ENCODE measurements around the gene SCAPER.

The SCAPER gene

DNA sequence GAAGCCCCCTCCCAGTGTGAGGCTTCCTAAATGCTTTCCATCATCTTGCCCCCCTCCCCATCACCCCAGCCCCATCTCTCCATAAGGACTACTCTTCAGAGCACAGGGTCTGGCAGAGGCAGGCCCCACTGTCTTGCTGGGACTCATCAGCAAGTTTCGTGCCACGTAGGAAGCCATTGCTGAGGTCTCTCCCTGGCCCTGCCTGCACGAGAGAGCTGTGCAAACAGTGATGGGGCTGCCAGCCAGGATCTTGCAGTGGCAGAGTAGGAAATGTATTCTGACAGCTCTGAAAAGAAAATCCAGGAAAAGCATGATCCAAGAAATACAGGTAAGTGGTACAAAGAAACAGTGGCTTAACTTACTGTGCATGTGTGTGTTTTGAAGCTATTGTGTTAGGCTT, 546.0 kb downstream of the SCAPER start:
- no peak for DNase-seq (ENCODE audit: low read depth in 2 of 2)

DNA sequence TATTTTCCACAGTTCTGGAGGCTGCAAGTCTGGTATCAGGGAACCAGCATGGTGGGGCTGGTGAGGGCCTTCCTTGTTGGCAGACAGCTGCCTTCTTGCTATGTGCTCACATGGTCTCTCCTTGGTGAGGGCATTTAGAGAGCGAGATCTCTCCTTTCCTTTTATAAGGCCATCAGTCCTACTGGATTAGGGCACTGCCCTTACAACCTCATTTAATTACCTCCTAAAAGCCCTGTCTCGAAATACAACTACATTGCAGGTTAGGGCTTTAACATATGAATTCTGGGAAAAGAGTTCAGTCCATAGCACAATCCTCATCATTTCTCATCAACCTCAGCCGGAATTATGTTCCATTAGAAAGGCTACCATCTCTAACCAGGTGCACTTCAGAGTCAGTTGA, 546.7 kb downstream of the SCAPER start:
- no peak for DNase-seq (ENCODE audit: low read depth in 2 of 2)

DNA sequence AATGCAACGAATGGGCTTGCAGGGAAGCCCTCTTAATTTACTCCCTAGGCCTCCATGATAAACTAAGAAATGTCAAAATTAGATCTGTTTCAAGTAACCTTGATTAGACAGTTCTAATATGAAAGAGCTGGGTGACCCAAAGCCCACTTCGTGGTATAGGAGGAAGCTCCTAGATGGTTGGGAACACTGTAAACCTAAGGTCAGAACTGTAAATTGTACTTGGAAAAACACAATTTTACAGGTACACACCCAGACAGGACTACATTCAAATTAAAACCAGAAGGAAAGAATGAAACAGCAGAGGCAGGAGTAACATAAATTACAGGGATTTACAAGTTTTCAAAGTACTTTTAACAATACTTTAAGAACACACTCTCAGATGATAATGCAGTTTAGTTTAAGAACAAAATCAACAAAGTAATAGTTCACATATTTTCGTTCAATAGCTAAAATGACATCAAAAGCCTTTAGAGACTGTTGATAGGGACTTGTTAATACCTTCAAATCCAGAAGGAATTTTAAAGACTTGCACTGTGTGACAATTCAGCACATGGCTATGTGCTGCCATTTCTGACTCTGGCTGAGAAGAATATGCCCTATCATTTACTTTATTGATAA, 550.2 kb downstream of the SCAPER start:
- no peak for DNase-seq (ENCODE audit: low read depth in 2 of 2)

DNA sequence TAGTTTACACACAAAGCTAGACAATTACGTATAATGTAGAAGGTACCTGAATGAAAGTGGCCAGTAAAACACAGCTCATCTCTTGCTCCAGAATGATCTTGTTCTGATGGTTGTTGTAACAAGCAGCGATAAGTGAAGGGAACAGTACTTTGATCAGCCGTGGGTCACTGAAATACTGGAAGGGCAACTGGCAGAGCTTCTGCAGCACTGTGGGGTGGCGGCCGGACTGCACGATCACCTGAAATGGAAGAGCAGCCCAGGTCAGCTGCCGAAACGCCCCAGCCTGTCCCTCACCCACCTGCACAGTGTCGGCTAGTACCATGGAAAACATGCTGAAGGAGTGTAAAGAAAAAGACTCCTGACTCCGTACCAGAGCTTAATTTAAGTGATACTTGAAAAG, 551.2 kb downstream of the SCAPER start:
- no peak for DNase-seq (ENCODE audit: low read depth in 2 of 2)

DNA sequence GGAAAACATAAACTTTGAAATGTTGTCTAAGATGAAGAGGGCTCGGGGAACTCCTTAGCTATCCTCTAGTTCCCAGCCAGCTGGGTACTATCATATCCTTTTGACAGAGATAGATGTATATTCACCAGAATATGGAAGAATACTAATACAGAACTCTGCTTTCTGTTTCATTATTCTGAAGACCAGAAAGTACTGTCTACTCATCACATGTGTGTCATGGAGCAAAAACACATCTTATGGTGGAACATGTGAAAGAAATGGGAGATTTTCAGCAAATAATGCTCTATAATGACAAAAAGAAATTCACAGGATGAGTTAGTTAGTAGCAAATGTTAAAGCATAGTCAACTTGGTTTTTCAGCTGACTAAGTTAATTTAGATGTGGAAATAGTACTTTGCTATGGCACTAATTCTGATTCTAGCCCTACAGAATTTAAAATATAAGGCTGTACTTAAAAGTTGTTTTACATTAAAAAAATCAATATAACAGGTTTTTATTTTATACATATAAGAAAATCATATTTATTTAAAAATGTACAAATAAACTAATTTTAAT, 552.0 kb downstream of the SCAPER start:
- DNase-seq (ENCODE audit: low read depth in 2 of 2): no peak

DNA sequence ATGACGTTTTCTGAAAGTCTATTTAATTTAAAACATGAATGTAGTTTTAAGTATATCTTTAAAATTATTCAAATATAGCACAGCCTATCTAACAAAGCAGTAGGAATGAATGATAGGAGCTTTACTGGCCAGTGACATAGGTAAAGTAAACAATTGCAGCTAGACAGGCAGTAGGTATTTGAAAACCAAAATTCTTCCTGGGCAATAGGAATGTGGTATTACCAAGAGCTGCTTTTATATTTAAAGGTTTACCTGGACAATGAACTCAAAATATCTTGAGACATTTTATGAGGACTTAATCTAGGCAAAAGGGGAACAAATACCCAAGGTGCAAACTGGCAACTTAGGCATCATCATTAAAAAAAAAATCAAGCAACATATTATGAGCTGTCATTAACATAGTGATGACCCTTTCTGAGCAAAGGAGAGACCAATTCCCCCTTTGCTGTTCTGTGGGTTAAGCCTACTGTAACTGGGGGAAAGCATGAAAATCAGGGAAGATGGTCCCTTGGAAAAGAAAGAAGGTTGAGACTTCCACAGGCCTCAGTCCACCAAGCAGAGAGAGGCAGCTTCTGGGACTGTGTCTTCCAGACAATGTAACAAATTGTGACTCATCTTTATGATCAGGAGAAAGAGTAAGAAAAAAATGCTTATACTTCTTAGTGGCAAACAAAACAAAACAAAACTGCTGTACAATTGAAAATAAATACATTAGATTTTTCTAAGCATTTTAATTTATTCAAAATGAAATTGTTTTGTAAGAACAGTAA, 555.7 kb downstream of the SCAPER start:
- DNase-seq (ENCODE audit: low read depth in 2 of 2): no peak

DNA sequence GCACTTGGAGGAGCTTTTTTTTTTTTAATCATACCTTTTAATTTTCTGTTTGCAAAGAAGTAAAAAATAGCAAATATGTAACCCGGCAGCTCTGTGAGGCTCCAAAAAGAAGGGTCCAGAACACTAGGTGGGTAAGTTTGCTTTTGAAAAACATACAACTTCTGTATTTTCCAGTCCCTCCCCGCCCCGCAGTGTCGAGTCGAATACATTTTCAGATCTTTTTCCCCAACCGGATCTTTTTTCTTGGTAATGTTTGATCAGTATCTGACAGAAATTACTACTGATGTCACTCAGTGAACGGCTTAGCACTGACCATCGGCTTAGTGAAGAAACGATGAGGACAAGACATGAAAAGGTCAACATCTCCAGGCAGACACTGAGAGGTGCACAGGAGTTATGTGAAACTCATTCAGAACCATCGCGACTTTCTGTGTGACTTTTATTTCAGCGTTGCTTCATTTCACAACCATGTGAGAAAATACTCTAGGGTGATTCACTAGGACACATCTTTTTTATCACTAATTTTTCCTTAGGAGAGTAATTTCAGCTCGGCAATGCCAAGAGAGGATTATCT, 557.6 kb downstream of the SCAPER start:
- no peak for DNase-seq (ENCODE audit: low read depth in 2 of 2)

DNA sequence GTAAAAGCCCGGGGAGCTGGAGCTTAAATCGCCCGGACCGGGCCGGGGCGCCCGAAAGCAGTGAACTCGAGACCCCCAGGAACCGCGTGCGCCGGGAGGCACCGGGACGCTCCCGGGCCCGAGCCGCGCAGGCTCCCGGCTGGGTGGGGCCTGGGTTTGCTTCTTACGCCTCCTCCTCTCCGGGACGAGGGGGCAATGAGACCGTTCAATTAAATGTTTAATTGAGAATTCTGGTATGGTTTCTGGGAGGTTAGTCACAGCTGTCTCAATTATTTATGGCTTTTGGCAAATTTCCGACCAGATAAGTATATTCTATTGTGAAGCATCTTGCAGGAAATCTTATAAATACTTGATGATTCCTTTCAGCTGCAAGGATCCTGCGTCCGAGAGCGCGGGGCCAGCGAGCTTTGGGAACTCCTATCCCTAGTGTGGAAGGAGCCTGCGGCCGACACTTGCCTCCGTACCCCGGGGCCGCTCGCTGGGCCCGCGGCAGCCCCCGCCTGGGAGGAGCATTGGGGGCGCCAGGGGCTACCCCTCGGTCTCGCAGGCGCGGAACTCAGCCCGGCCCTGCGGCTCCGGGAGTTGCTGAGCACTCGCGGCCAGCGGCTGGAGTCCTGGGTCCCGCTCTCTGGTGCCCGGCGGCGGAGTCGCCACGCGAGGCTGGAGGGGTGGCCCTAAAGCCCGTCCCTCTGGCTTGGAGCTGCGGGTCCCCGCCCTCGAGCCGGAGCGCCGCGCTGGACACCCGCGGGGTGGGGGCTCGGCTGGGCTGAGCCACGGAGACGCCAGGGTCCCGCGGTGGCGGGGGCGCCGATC, 558.3 kb downstream of the SCAPER start:
- no peak for DNase-seq (ENCODE audit: low read depth in 2 of 2)

DNA sequence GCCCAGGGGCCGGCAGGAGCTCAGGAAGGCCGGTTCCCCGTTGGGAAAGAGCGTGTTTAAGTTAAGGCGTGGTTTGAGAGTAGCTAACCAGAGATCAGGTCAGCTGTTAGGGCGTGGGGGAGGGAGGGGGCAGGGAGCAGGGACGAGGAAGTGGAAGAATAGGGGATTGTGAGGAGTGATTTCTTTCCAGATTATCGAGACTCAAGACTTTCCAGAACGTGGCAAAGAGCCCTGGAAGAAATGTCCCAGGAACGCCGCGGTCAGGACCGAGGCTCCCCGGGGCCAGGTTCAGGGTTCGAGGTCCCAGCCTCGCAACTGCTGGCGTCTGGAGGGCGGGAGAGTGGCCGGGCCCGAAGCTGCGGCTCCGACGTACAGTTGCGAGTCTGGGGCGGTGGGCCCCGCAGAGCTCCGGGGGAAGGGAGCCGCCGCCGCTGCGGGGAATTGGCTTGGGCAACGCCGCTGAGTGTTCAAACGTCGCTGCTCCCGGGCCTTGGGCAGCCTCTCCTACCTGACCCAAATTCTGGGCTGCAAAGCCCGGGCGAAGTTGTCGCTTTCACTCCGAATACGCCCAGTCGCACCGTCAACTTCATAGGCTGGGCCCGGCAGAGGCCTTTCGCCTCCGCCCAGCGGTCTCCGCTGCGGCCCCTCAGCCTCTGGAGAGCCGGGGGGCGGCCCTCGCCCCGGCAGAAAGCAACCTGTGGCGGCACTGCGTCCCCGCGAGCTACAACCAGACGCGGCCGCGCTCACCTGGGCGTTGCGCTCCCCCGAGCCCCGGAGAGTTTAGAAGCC, 559.1 kb downstream of the SCAPER start:
- no peak for DNase-seq (ENCODE audit: low read depth in 2 of 2)

DNA sequence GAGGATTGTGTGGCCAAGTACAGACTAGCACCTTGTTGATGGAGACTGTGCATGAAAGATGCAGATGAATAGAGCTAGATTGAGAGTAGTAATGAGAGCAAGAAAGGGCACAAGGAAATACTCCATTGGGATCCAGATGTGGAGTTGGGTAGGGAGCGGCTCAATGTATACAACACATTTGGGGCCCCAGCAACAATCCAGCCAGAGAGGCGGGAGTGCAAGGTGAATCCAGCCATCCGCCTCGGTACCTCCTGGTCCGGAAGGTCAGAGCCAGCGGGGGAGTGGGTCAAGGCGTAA, 559.6 kb downstream of the SCAPER start:
- DNase-seq (ENCODE audit: low read depth in 2 of 2): no peak

DNA sequence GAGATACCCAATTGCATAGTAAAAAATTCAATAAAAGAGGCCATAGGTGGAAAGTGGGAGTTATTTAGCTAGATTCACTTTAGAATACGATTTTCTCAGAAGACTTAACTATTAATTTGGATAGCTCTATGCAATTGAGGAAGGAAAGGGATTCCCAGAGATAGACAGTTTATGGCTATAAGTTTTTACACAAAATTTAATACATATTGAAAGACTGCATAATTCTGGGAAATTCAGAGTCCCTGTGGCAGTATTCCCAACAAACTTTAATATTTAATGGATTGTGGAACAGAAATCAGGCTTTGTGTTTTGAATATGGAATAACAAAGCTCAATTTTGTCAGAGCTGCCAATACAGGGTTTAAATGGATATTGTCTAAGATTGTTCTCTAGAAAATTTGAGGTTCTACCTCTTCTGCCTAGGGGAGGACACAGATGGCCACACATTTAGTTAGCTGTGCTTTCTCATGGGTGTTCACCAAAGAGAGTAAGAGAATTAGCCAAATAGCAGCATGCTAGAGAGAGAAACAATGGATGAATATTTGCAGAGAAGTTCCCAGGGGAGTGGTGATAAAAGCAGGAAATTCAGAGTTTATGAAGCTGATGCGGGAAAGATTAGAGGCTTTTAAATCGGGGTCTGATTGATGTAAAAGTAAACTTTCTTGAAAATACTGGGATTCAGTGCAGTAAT, 560.1 kb downstream of the SCAPER start:
- no peak for DNase-seq (ENCODE audit: low read depth in 2 of 2)

DNA sequence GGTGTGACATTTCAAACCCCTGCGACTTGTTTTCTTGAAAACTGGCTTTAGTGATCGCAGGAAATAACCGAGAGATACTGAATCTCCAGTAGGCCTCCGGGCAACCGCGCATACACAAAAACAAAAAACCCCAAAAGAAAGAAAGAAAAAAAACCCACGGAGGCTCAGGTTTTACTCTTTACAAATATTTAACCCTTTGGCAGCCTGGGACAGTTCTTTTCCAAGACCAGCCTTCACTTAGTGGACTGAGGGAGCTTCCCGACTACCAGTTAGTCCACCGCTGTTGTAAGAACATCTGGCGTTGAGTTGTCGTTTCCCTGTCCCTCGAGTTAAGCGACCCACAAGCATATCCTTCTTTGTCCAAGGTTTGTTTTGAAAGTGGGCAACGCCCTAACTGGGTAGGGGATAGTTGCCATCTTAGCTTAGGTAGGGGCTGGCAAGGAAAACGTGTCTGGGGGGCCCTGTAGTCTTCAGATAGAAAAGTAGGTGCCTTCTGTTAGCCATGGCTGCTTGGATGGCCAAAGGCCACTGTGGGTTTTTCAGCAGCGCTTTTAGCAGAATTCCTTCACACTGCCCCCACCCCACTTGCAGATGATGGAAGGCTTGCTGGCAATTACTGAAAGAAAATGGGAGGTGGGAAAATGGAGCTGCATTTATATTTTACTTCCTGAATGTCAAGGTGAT, 561.7 kb downstream of the SCAPER start:
- no peak for DNase-seq (ENCODE audit: low read depth in 2 of 2)

DNA sequence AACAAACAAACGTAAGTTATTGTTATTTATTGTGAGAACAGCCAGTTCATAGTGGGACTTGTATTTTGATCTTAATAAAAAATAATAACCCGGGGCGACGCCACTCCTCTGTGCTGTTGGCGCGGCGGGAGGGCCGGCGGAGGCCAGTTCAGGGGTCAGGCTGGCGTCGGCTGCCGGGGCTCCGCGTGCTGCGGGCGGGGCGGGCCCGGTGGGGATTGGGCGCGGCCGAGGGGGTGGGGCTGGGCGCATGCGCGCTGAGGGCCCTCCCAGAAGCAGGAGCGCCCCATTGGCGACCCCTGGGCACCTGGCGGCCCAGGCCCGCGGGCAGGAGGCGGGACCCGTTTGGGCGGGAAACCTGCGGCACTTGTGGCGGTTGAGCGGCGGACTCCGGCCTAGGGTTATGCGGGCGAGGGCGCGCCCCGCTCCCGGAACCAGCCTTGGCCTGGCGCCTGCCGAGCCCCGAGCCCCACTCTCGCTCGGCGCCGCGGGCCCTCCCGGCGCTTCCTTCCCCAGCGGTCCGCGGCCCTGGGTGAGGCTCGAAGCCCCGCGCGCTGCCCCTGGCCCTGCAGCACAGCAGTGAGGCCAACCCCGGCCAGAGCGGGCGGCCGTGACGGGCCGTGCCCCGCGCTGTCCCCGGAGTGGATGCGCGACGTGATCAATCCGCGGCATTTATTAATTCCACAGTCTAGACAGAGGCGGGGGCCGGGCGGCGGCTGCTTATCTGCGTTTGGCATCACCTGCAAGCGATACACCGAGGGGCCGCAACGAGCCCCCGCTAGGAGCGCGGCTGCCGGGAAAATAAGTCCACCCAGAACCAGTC, 562.5 kb downstream of the SCAPER start:
- no peak for DNase-seq (ENCODE audit: low read depth in 2 of 2)

DNA sequence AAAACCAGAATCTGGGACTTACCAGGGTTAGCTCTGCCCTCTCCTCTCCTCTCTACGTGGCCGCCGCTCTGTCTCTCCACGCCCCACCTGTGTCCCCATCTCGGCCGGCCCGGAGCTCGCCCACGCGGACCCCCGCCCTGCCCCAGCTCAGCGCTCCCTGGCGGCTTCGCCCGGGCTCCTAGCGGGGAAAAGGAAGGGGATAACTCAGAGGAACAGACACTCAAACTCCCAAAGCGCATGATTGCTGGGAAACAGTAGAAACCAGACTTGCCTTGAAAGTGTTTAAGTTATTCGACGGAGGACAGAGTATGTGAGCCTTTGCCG, 563.1 kb downstream of the SCAPER start:
- no peak for DNase-seq (ENCODE audit: low read depth in 2 of 2)

DNA sequence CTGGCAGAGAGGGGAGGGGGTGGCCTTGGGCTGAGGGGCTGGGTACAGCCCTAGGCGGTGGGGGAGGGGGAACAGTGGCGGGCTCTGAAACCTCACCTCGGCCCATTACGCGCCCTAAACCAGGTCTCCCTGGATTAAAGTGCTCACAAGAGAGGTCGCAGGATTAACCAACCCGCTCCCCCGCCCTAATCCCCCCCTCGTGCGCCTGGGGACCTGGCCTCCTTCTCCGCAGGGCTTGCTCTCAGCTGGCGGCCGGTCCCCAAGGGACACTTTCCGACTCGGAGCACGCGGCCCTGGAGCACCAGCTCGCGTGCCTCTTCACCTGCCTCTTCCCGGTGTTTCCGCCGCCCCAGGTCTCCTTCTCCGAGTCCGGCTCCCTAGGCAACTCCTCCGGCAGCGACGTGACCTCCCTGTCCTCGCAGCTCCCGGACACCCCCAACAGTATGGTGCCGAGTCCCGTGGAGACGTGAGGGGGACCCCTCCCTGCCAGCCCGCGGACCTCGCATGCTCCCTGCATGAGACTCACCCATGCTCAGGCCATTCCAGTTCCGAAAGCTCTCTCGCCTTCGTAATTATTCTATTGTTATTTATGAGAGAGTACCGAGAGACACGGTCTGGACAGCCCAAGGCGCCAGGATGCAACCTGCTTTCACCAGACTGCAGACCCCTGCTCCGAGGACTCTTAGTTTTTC, 563.6 kb downstream of the SCAPER start:
- no peak for DNase-seq (ENCODE audit: low read depth in 2 of 2)

DNA sequence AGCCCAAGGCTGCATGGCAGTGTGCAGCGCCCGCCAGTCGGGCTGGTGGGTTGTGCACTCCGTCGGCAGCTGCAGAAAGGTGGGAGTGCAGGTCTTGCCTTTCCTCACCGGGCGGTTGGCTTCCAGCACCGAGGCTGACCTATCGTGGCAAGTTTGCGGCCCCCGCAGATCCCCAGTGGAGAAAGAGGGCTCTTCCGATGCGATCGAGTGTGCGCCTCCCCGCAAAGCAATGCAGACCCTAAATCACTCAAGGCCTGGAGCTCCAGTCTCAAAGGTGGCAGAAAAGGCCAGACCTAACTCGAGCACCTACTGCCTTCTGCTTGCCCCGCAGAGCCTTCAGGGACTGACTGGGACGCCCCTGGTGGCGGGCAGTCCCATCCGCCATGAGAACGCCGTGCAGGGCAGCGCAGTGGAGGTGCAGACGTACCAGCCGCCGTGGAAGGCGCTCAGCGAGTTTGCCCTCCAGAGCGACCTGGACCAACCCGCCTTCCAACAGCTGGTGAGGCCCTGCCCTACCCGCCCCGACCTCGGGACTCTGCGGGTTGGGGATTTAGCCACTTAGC, 564.3 kb downstream of the SCAPER start:
- no peak for DNase-seq (ENCODE audit: low read depth in 2 of 2)

DNA sequence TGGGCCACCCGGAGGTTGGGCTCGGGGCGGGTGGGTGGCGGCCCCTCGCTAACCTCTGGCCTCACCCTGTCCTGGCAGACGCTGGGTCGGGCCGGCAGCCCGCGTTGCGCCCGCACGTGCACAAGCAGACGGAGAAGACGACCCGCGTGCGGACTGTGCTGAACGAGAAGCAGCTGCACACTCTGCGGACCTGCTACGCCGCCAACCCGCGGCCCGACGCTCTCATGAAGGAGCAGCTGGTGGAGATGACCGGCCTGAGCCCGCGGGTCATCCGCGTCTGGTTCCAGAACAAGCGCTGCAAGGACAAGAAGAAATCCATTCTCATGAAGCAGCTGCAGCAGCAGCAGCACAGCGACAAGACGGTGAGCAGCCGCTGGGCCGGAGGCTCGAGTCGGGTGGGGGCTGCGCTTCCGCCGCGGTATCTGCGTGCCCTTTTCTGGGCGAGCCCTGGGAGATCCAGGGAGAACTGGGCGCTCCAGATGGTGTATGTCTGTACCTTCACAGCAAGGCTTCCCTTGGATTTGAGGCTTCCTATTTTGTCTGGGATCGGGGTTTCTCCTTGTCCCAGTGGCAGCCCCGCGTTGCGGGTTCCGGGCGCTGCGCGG, 564.8 kb downstream of the SCAPER start:
- DNase-seq (ENCODE audit: low read depth in 2 of 2): no peak
